Thoracic aorta (tissue), 2 donors: ENCODE results near the gene DOCK3. TPM values are rescaled to one million over a fixed set of nuclear protein-coding genes. Genes with fewer than 3 reads are reported as not detected.
"Not testable (repeated sequence)": the region's sequence is repeated elsewhere in the genome, so short reads cannot be mapped to it uniquely, and the experiment has no call there.

Experiments used
- ATAC-seq: fragments of 150-250 bp; one replicate; pipeline ENCODE4 v1.8.0; 2017; ENCODE audit warnings: low read depth; ENCODE audit not compliant: insufficient number of reproducible peaks, low FRiP score
- DNase-seq: peaks from one replicate; pipeline ENCODE4 v3.0.0-alpha.2; 2020; ENCODE audit warnings: low spot score
- H3K27ac ChIP-seq, 2 donors: fragments of 200-600 bp; sonication (generic); 1 replicate in 1 of 2; 2 replicates in 1 of 2; pipeline ENCODE4 v1.5.1; 2016; ENCODE audit warnings: mild to moderate bottlenecking in 2 of 2, moderate library complexity in 2 of 2
- H3K27me3 ChIP-seq: fragments of 200-600 bp; sonication (generic); replicated peaks from 2 replicates; pipeline ENCODE4 v1.6.0; 2016; ENCODE audit warnings: mild to moderate bottlenecking; ENCODE audit not compliant: insufficient read depth
- H3K36me3 ChIP-seq: fragments of 200-600 bp; sonication (generic); one replicate; pipeline ENCODE4 v1.5.1; 2016
- H3K4me1 ChIP-seq, 2 donors: fragments of 200-600 bp; sonication (generic); 1 replicate in 1 of 2; 2 replicates in 1 of 2; pipeline versions ENCODE4 v1.5.1 to v1.6.0; 2016; ENCODE audit warnings: low read depth in 2 of 2, mild to moderate bottlenecking in 1 of 2; ENCODE audit not compliant: control insufficient read depth in 1 of 2
- H3K4me3 ChIP-seq: fragments of 200-600 bp; sonication (generic); 2 replicates; pipeline ENCODE4 v1.5.1; 2016; ENCODE audit warnings: mild to moderate bottlenecking
- H3K9me3 ChIP-seq: fragments of 200-600 bp; sonication (generic); 2 replicates; pipeline ENCODE4 v1.5.1; 2016
- CTCF ChIP-seq: fragments of 200-600 bp; sonication (generic); IDR thresholded peaks from one replicate; pipeline ENCODE4 v1.5.1; 2019; ENCODE audit warnings: antibody characterized with exemption
- total RNA-seq, 2 donors: library from RNA; depleted of rRNA; stranded (reverse); fragments of >200 nt; gene quantifications; one replicate each; pipeline versions ENCODE4 v1.1.0 to v1.2.3, GENCODE V29; 2016

DOCK3 gene
- total RNA-seq, 2 donors from 2014 or later: 0.14 to 0.71 TPM

GRCh38 chr3:50658831-50659230 is 15.9 kb upstream of the DOCK3 start:
- ATAC-seq: no peak
- no peak for TF ChIP-seq CTCF
- no peak for DNase-seq
- H3K4me3 ChIP-seq: no peak overlapping the region
- H3K4me1 ChIP-seq: no peaks in the 10 kb centered on the region
- no peaks in the 10 kb centered on the region for H3K27me3 ChIP-seq
- H3K36me3 ChIP-seq: no peaks in the 10 kb centered on the region
- H3K9me3 ChIP-seq: no peaks in the 10 kb centered on the region
- H3K27ac ChIP-seq: no peak overlapping the region

- ATAC-seq: no peak
- no peak for TF ChIP-seq CTCF
- no peak for DNase-seq
- Histone ChIP-seq H3K27ac (no peak overlapping the region), H3K4me1 (no peaks in the 10 kb centered on the region), H3K4me3 (no peak overlapping the region), H3K27me3 (no peaks in the 10 kb centered on the region), H3K36me3 (no peaks in the 10 kb centered on the region), H3K9me3 (no peaks in the 10 kb centered on the region)
These were observed 14.3 kb upstream of the DOCK3 start for GRCh38 chr3:50660386-50660785.

GRCh38 chr3:50661321-50661837 is 13.3 kb upstream of the DOCK3 start:
- no peaks in the 10 kb centered on the region for H3K36me3 ChIP-seq
- ATAC-seq: no peak
- no peak for TF ChIP-seq CTCF
- no peaks in the 10 kb centered on the region for H3K27me3 ChIP-seq
- H3K4me3 ChIP-seq: no peak overlapping the region
- DNase-seq: no peak
- no peaks in the 10 kb centered on the region for H3K4me1 ChIP-seq
- no peaks in the 10 kb centered on the region for H3K9me3 ChIP-seq
- H3K27ac ChIP-seq: no peak overlapping the region

GRCh38 chr3:50662408-50662807 is 12.3 kb upstream of the DOCK3 start:
- H3K9me3 ChIP-seq: no peaks in the 10 kb centered on the region
- H3K4me1 ChIP-seq: no peaks in the 10 kb centered on the region
- no peaks in the 10 kb centered on the region for H3K27me3 ChIP-seq
- H3K36me3 ChIP-seq: no peaks in the 10 kb centered on the region
- DNase-seq: no peak
- TF ChIP-seq CTCF: no peak
- H3K4me3 ChIP-seq: no peak overlapping the region
- no peak for ATAC-seq
- no peak overlapping the region for H3K27ac ChIP-seq

GRCh38 chr3:50665081-50665840 is 9.5 kb upstream of the DOCK3 start:
- ATAC-seq: no peak
- no peaks in the 10 kb centered on the region for H3K4me1 ChIP-seq
- H3K36me3 ChIP-seq: no peaks in the 10 kb centered on the region
- no peak for TF ChIP-seq CTCF
- no peak overlapping the region for H3K4me3 ChIP-seq
- H3K9me3 ChIP-seq: no peaks in the 10 kb centered on the region
- no peaks in the 10 kb centered on the region for H3K27me3 ChIP-seq
- DNase-seq: no peak
- H3K27ac ChIP-seq: no peak overlapping the region

GRCh38 chr3:50665841-50666115 is 8.9 kb upstream of the DOCK3 start:
- DNase-seq, H3K27ac ChIP-seq, ATAC-seq, H3K27me3 ChIP-seq, H3K9me3 ChIP-seq, H3K36me3 ChIP-seq, H3K4me1 ChIP-seq, H3K4me3 ChIP-seq: not testable (repeated sequence)
